H9 (cell line): Measurements from ENCODE around the gene IQCC. TPM values are rescaled to one million over a fixed set of nuclear protein-coding genes. Genes with fewer than 3 reads are reported as not detected.

ENCODE experiments used
- DNase-seq: peaks from one replicate; pipeline ENCODE4 v3.0.0-alpha.2; 2017
- H2AFZ ChIP-seq: one replicate; pipeline ENCODE4 v1.6.1; 2013; ENCODE audit warnings: mild to moderate bottlenecking, low read length, control low read depth, moderate library complexity
- H2AK5ac ChIP-seq: 2 replicates; pipeline ENCODE4 v1.6.1; 2013; ENCODE audit warnings: low read length, control low read depth, mixed read lengths; ENCODE audit not compliant: insufficient read length
- H2BK120ac ChIP-seq: one replicate; pipeline ENCODE4 v1.6.1; 2013; ENCODE audit warnings: low read depth, mild to moderate bottlenecking, low read length, control low read depth, inconsistent platforms; ENCODE audit not compliant: poor library complexity, severe bottlenecking
- H2BK12ac ChIP-seq: 2 replicates; pipeline ENCODE4 v1.6.1; 2013; ENCODE audit warnings: low read length, control low read depth, mixed read lengths, low read depth; ENCODE audit not compliant: insufficient read length
- H2BK15ac ChIP-seq: 2 replicates; pipeline ENCODE4 v1.6.1; 2013; ENCODE audit warnings: low read depth, low read length, control low read depth
- H2BK20ac ChIP-seq: one replicate; pipeline ENCODE4 v1.6.1; 2013; ENCODE audit warnings: low read depth, mild to moderate bottlenecking, low read length, control low read depth, inconsistent platforms; ENCODE audit not compliant: poor library complexity, severe bottlenecking
- H2BK5ac ChIP-seq: 2 replicates; pipeline ENCODE4 v1.6.1; 2013; ENCODE audit warnings: low read length, control low read depth, mixed read lengths; ENCODE audit not compliant: insufficient read length
- H3K14ac ChIP-seq: 2 replicates; pipeline ENCODE4 v1.6.1; 2013; ENCODE audit warnings: low read length, control low read depth; ENCODE audit not compliant: insufficient read depth
- H3K18ac ChIP-seq: 2 replicates; pipeline ENCODE4 v1.6.1; 2013; ENCODE audit warnings: low read depth, mild to moderate bottlenecking, mixed read lengths, low read length, control low read depth; ENCODE audit not compliant: insufficient read length
- H3K23ac ChIP-seq: 2 replicates; pipeline ENCODE4 v1.6.1; 2013; ENCODE audit warnings: low read length, control low read depth, mixed read lengths, low read depth; ENCODE audit not compliant: insufficient read length
- H3K23me2 ChIP-seq: 2 replicates; pipeline ENCODE4 v1.6.1; 2013; ENCODE audit warnings: low read depth, mild to moderate bottlenecking, mixed read lengths, low read length, control low read depth; ENCODE audit not compliant: insufficient read length, poor library complexity, severe bottlenecking
- H3K27ac ChIP-seq: 2 replicates; pipeline ENCODE4 v1.5.1; 2013; ENCODE audit warnings: low read length, control low read depth, mixed read lengths, low read depth; ENCODE audit not compliant: insufficient read length
- H3K27me3 ChIP-seq: 2 replicates; pipeline ENCODE4 v1.6.1; 2013; ENCODE audit warnings: low read length, control low read depth, inconsistent platforms; ENCODE audit not compliant: insufficient read depth
- H3K4ac ChIP-seq: 2 replicates; pipeline ENCODE4 v1.6.1; 2013; ENCODE audit warnings: low read depth, mild to moderate bottlenecking, control low read depth, inconsistent platforms, low read length, moderate library complexity
- H3K4me1 ChIP-seq: 2 replicates; pipeline ENCODE4 v1.6.1; 2013; ENCODE audit warnings: low read length, control low read depth, inconsistent platforms; ENCODE audit not compliant: insufficient read depth
- H3K4me2 ChIP-seq: 2 replicates; pipeline ENCODE4 v1.6.1; 2013; ENCODE audit warnings: low read length, control low read depth, mixed read lengths; ENCODE audit not compliant: insufficient read length, insufficient read depth
- H3K56ac ChIP-seq: 2 replicates; pipeline ENCODE4 v1.6.1; 2013; ENCODE audit warnings: low read depth, mild to moderate bottlenecking, mixed read lengths, low read length, control low read depth; ENCODE audit not compliant: insufficient read length
- H3K79me1 ChIP-seq: 2 replicates; pipeline ENCODE4 v1.6.1; 2013; ENCODE audit warnings: low read depth, mild to moderate bottlenecking, moderate library complexity, low read length, control low read depth, inconsistent platforms; ENCODE audit not compliant: insufficient read depth, poor library complexity, severe bottlenecking
- H3K79me2 ChIP-seq: 2 replicates; pipeline ENCODE4 v1.6.1; 2013; ENCODE audit warnings: low read length, control low read depth, inconsistent platforms; ENCODE audit not compliant: insufficient read depth
- H3K9ac ChIP-seq: 2 replicates; pipeline ENCODE4 v1.6.1; 2013; ENCODE audit warnings: low read length, control low read depth, mixed read lengths; ENCODE audit not compliant: insufficient read length; ENCODE audit errors: extremely low read depth
- H3K9me3 ChIP-seq: one replicate; pipeline ENCODE4 v1.6.1; 2013; ENCODE audit warnings: low read depth, low read length, inconsistent platforms; ENCODE audit not compliant: control insufficient read depth
- H3T11ph ChIP-seq: one replicate; pipeline ENCODE4 v1.6.1; 2013; ENCODE audit warnings: mild to moderate bottlenecking, low read length, control low read depth, inconsistent platforms
- H4K20me1 ChIP-seq: one replicate; pipeline ENCODE4 v1.6.1; 2013; ENCODE audit not compliant: control insufficient read depth, insufficient read length, insufficient read depth
- H4K5ac ChIP-seq: 2 replicates; pipeline ENCODE4 v1.6.1; 2013; ENCODE audit warnings: low read depth, mild to moderate bottlenecking, mixed read lengths, low read length, control low read depth; ENCODE audit not compliant: insufficient read length
- H4K8ac ChIP-seq: replicated peaks from 2 replicates; pipeline ENCODE4 v1.6.1; 2013; ENCODE audit warnings: low read length, control low read depth, mixed read lengths, low read depth; ENCODE audit not compliant: insufficient read length
- H4K91ac ChIP-seq: 2 replicates; pipeline ENCODE4 v1.6.1; 2013; ENCODE audit warnings: low read depth, mild to moderate bottlenecking, moderate library complexity, mixed read lengths, low read length, control low read depth; ENCODE audit not compliant: insufficient read length
- H3K27ac Mint-ChIP-seq, 3 experiments: 2 replicates in 2 of 3; 3 replicates in 1 of 3; pipeline ENCODE4 v1.8.0; 2020 to 2021; ENCODE audit warnings: mixed read lengths in 3 of 3, mild to moderate bottlenecking in 1 of 3, moderate library complexity in 1 of 3
- H3K27me3 Mint-ChIP-seq: 2 replicates; pipeline ENCODE4 v1.8.0; 2021; ENCODE audit warnings: low read depth, mild to moderate bottlenecking, moderate library complexity, mixed read lengths
- H3K36me3 Mint-ChIP-seq, 3 experiments: 2 replicates in 2 of 3; 3 replicates in 1 of 3; pipeline ENCODE4 v1.8.0; 2020 to 2021; ENCODE audit warnings: low read depth in 3 of 3, mixed read lengths in 3 of 3; ENCODE audit not compliant: insufficient read depth in 1 of 3
- H3K4me1 Mint-ChIP-seq, 2 experiments: 2 replicates each; pipeline ENCODE4 v1.8.0; 2020; ENCODE audit warnings: mixed read lengths in 2 of 2
- H3K4me3 Mint-ChIP-seq, 2 experiments: 2 replicates in 1 of 2; 3 replicates in 1 of 2; pipeline ENCODE4 v1.8.0; 2020 to 2021; ENCODE audit warnings: mild to moderate bottlenecking in 2 of 2, mixed read lengths in 2 of 2, moderate library complexity in 1 of 2
- H3K9me3 Mint-ChIP-seq, 2 experiments: 2 replicates in 1 of 2; 3 replicates in 1 of 2; pipeline ENCODE4 v1.8.0; 2020; ENCODE audit warnings: mild to moderate bottlenecking in 2 of 2, mixed read lengths in 2 of 2, moderate library complexity in 1 of 2
- CTCF ChIP-seq: fragments of 200-600 bp; sonication (generic); conservative IDR thresholded peaks from 3 replicates; pipeline ENCODE4 v1.8.0; 2021; ENCODE audit warnings: antibody characterized with exemption, mild to moderate bottlenecking
- WGBS: extraction: QIAGEN DNeasy Blood & Tissue Kit; methylation state at CpG from one replicate; pipeline ENCODE4 v1.1.7; 2013; ENCODE audit warnings: missing lambda C conversion rate, low lambda C conversion rate, mixed read lengths; ENCODE audit not compliant: insufficient read length; ENCODE audit errors: extremely low coverage; 5-methylcytosine and 5-hydroxymethylcytosine counted together
- total RNA-seq: library from RNA; stranded (reverse); gene quantifications from 2 replicates; pipeline ENCODE4 v1.2.1, GENCODE V29; 2021

IQCC gene
- total RNA-seq, 1 experiment from 2014 or later, result 5.3 TPM

GRCh38 chr1:32179443-32180185, 25.9 kb upstream of the IQCC start, which contains the start of gene TXLNA:
Gene TXLNA (plus strand): TSS chr1:32179675. CDS start chr1:32180346, 671 bp downstream.
- H3K27me3 Mint-ChIP-seq, result no peaks in the 10 kb centered on the region
- Histone ChIP-seq H3K9ac (peak within 1 kb of the TSS; percentile 64), H4K91ac (no peak within 1 kb of the TSS), H3T11ph (no peak within 1 kb of the TSS), H2AK5ac (no peak within 1 kb of the TSS), H2BK20ac (no peak within 1 kb of the TSS), H3K4me1 (peaks cover 6% of the 10 kb centered on the region), H3K14ac (peak within 1 kb of the TSS; percentile 33), H2BK5ac (no peak within 1 kb of the TSS), H2BK15ac (no peak within 1 kb of the TSS), H3K9me3 (no peaks in the 10 kb centered on the region), H2AFZ (no peak within 1 kb of the TSS), H4K20me1 (no peaks in the 10 kb centered on the region), H2BK120ac (no peak within 1 kb of the TSS), H3K23me2 (peaks cover 7% of the 10 kb centered on the region), H3K18ac (peak within 1 kb of the TSS; percentile 20), H3K4me2 (peak within 1 kb of the TSS; percentile 77), H4K8ac (no peak within 1 kb of the TSS), H3K56ac (no peak within 1 kb of the TSS), H2BK12ac (no peak within 1 kb of the TSS), H3K79me1 (peaks cover 6% of the 10 kb centered on the region), H3K4ac (no peak within 1 kb of the TSS), H3K27me3 (no peaks in the 10 kb centered on the region), H4K5ac (no peak within 1 kb of the TSS), H3K79me2 (peaks cover 4% of the 10 kb centered on the region; the same call in 1 of the 2 replicates), H3K23ac (no peak within 1 kb of the TSS), H3K27ac (no peak within 1 kb of the TSS)
- peak within 1 kb of the TSS; percentile 96 to 98 (median 97) for H3K27ac Mint-ChIP-seq
- peaks cover 28 to 33% of the 10 kb centered on the region in 2 experiments for H3K4me1 Mint-ChIP-seq
- TF ChIP-seq CTCF, result no peak
- H3K36me3 Mint-ChIP-seq, result peaks cover 28 to 54% (median 39%) of the 10 kb centered on the region in 3 experiments
- peak within 1 kb of the TSS; percentile 92 for H3K4me3 Mint-ChIP-seq
- no CpG with 5 or more reads among the region's 79 CpGs for WGBS
- H3K9me3 Mint-ChIP-seq, result no peaks in the 10 kb centered on the region
- peak; percentile 97 for DNase-seq
